Keratinocyte (primary cell): ENCODE data around the gene CASK. TPM values are rescaled to one million over a fixed set of nuclear protein-coding genes. Genes with fewer than 3 reads are reported as not detected.
A peak's percentile ranks its signal among the peaks of the same experiment; 100 is the strongest.

Source experiments
- DNase-seq: peaks from one replicate; pipeline ENCODE4 v3.0.0-alpha.2; 2011; ENCODE audit warnings: low read depth, missing footprints, low spot score
- FAIRE-seq: peaks from 2 replicates; lab custom pipeline; 2011; peaks lifted over from hg19 to GRCh38; lab: Jason Lieb, UNC
- H2AFZ ChIP-seq: 2 replicates; pipeline ENCODE4 v1.6.0; 2012; ENCODE audit warnings: low read length, control low read depth, inconsistent platforms; ENCODE audit not compliant: control insufficient read depth
- H3K27ac ChIP-seq: 2 replicates; pipeline ENCODE4 v1.5.1; 2011; ENCODE audit warnings: low read length; ENCODE audit not compliant: control insufficient read depth, insufficient read depth
- H3K27me3 ChIP-seq: 3 replicates; pipeline ENCODE4 v1.6.0; 2011; ENCODE audit warnings: low read length; ENCODE audit not compliant: control insufficient read depth, insufficient read depth; ENCODE audit errors: extremely low read depth
- H3K36me3 ChIP-seq, 2 experiments: 2 replicates in 1 of 2; 3 replicates in 1 of 2; pipeline ENCODE4 v1.5.1; 2011; ENCODE audit warnings: low read length in 2 of 2, mild to moderate bottlenecking in 1 of 2; ENCODE audit not compliant: control insufficient read depth in 2 of 2, insufficient read depth in 2 of 2; ENCODE audit errors: extremely low read depth in 1 of 2
- H3K4me1 ChIP-seq: 3 replicates; pipeline ENCODE4 v1.5.1; 2011; ENCODE audit warnings: low read length; ENCODE audit not compliant: control insufficient read depth, insufficient read depth; ENCODE audit errors: extremely low read depth
- H3K4me2 ChIP-seq: 3 replicates; pipeline ENCODE4 v1.6.0; 2011; ENCODE audit warnings: low read depth, low read length; ENCODE audit not compliant: control insufficient read depth, insufficient read depth; ENCODE audit errors: extremely low read depth
- H3K4me3 ChIP-seq, 3 experiments: fragments of 200-600 bp in 1 of 3; sonication (generic) in 1 of 3; 2 replicates in 2 of 3; 3 replicates in 1 of 3; pipeline ENCODE4 v1.5.1; 2011 to 2016; ENCODE audit warnings: low read length in 3 of 3, mild to moderate bottlenecking in 3 of 3, control low read depth in 2 of 3, inconsistent platforms in 1 of 3, low read depth in 1 of 3, mixed read lengths in 1 of 3, mixed run types in 1 of 3, moderate library complexity in 1 of 3; ENCODE audit not compliant: control insufficient read depth in 2 of 3, insufficient read depth in 2 of 3; ENCODE audit errors: extremely low read depth in 1 of 3
- H3K79me2 ChIP-seq: 2 replicates; pipeline ENCODE4 v1.6.0; 2012; ENCODE audit warnings: low read length; ENCODE audit not compliant: control insufficient read depth, insufficient read depth
- H3K9ac ChIP-seq: 3 replicates; pipeline ENCODE4 v1.6.0; 2011; ENCODE audit warnings: low read length; ENCODE audit not compliant: control insufficient read depth, insufficient read depth; ENCODE audit errors: extremely low read depth
- H3K9me1 ChIP-seq: 3 replicates; pipeline ENCODE4 v1.6.0; 2011; ENCODE audit warnings: low read length; ENCODE audit not compliant: control insufficient read depth, insufficient read depth; ENCODE audit errors: extremely low read depth
- H3K9me3 ChIP-seq: 2 replicates; pipeline ENCODE4 v1.5.1; 2012; ENCODE audit warnings: low read depth, low read length; ENCODE audit not compliant: control insufficient read depth
- H4K20me1 ChIP-seq: 3 replicates; pipeline ENCODE4 v1.6.0; 2011; ENCODE audit warnings: low read length; ENCODE audit not compliant: control insufficient read depth, insufficient read depth; ENCODE audit errors: extremely low read depth
- EZH2 ChIP-seq: IDR thresholded peaks from one replicate; pipeline ENCODE4 v1.6.1; 2012; ENCODE audit warnings: inconsistent platforms, mild to moderate bottlenecking, low read length, moderate library complexity
- dilution Hi-C: fragments of 300-500 bp; cut with MboI; formaldehyde crosslinking; loops from one replicate; pipeline ENCODE4 v1.7.0; 2020; ENCODE audit warnings: low sequenced_read_pairs; ENCODE audit not compliant: extremely low pct_ligation_motif_present
- polyA plus RNA-seq, 5 experiments: library from polyadenylated mRNA; depleted of rRNA in 3 of 5; stranded (reverse) in 3 of 5; stranded (forward) in 1 of 5; unstranded in 1 of 5; fragments of >200 nt; gene quantifications; 1 replicate in 1 of 5; 2 replicates in 3 of 5; 3 replicates in 1 of 5; pipeline versions ENCODE4 v1.2.1 to v1.2.3, GENCODE V29; 2011 to 2012; ENCODE audit warnings: missing spikeins in 2 of 5, low read depth in 1 of 5, low replicate concordance in 1 of 5
- TF ChIP-seq, protein P1 (sequence below), 3 experiments: IDR thresholded peaks in 1 of 3; conservative IDR thresholded peaks in 1 of 3; optimal IDR thresholded peaks in 1 of 3; 2 replicates in 2 of 3; 3 replicates in 1 of 3; pipeline versions ENCODE3 to v1.5.1; 2011; ENCODE audit warnings: low read length in 3 of 3, mild to moderate bottlenecking in 3 of 3, moderate library complexity in 2 of 3, control low read depth in 1 of 3, inconsistent platforms in 1 of 3; ENCODE audit not compliant: insufficient read depth in 2 of 3; ENCODE audit errors: extremely low read depth in 1 of 3

Gene CASK
- polyA plus RNA-seq, 1 donor (not counting 4 experiments of a cell fraction or from before 2014, with no cell fraction given): 33.7 TPM

- Histone ChIP-seq H3K36me3 (no peaks in the 10 kb centered on the region), H3K27ac (peak overlapping the region; percentile 76), H4K20me1 (no peaks in the 10 kb centered on the region), H3K27me3 (no peaks in the 10 kb centered on the region), H3K4me1 (no peaks in the 10 kb centered on the region), H3K4me3 (peak overlapping the region; percentile 60 to 72 (median 61)), H3K9ac (peak overlapping the region; percentile 72), H3K79me2 (peaks cover 42% of the 10 kb centered on the region), H3K9me1 (no peaks in the 10 kb centered on the region), H3K4me2 (peak overlapping the region; percentile 61), H2AFZ (no peak overlapping the region), H3K9me3 (no peaks in the 10 kb centered on the region)
- dilution Hi-C loops: no loop called here
- DNase-seq (peak; percentile 5), FAIRE-seq (peak; percentile 55)
- no peak for TF ChIP-seq EZH2
- TF ChIP-seq, protein P1, sequence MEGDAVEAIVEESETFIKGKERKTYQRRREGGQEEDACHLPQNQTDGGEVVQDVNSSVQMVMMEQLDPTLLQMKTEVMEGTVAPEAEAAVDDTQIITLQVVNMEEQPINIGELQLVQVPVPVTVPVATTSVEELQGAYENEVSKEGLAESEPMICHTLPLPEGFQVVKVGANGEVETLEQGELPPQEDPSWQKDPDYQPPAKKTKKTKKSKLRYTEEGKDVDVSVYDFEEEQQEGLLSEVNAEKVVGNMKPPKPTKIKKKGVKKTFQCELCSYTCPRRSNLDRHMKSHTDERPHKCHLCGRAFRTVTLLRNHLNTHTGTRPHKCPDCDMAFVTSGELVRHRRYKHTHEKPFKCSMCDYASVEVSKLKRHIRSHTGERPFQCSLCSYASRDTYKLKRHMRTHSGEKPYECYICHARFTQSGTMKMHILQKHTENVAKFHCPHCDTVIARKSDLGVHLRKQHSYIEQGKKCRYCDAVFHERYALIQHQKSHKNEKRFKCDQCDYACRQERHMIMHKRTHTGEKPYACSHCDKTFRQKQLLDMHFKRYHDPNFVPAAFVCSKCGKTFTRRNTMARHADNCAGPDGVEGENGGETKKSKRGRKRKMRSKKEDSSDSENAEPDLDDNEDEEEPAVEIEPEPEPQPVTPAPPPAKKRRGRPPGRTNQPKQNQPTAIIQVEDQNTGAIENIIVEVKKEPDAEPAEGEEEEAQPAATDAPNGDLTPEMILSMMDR (optimal IDR thresholded peaks at IDR 0.05 in 1 of 3, IDR thresholded peaks at IDR 0.05 in 1 of 3, conservative IDR thresholded peaks at IDR 0.05 in 1 of 3; ENCODE audit: extremely low read depth in 1 of 3, insufficient read depth in 2 of 3, low read length in 3 of 3): no peak
These were observed 1.6 kb downstream of the CASK start for GRCh38 chrX:41921492-41922430.

DNA sequence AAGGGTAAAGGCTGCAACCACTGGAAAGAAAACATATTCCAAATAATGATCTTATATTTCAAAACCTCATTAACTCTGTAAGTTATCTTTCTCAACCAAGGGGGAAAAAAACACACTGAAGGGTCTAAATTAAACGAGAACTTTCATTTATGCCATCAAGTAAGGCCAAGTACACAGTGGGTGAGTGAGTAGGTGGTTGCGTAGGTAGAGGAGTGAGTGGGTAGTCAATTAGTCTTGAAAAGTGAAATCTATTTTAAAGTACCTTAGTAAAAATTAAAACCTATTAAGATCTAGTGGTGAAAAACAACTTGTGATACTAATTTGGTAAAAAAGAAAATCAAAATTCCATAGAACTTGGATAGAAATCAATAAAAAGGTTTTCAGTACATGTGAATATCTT lies 3.5 kb downstream of the CASK start:
- Histone ChIP-seq H3K4me2 (no peak overlapping the region), H4K20me1 (no peaks in the 10 kb centered on the region), H2AFZ (no peak overlapping the region)

More for the DNA sequence above, 3.5 kb downstream of the CASK start:
- H3K9me3 ChIP-seq: no peaks in the 10 kb centered on the region
- DNase-seq (no peak), FAIRE-seq (no peak)
- no peak overlapping the region for H3K27ac ChIP-seq
- H3K4me3 ChIP-seq: no peak overlapping the region
- dilution Hi-C loops: no loop called here
- TF ChIP-seq EZH2: no peak
- TF ChIP-seq, protein P1 (optimal IDR thresholded peaks at IDR 0.05 in 1 of 3, IDR thresholded peaks at IDR 0.05 in 1 of 3, conservative IDR thresholded peaks at IDR 0.05 in 1 of 3; ENCODE audit: extremely low read depth in 1 of 3, insufficient read depth in 2 of 3, low read length in 3 of 3): no peak
- H3K9ac ChIP-seq: no peak overlapping the region
- no peaks in the 10 kb centered on the region for H3K4me1 ChIP-seq
- peaks cover 50% of the 10 kb centered on the region for H3K79me2 ChIP-seq
- H3K27me3 ChIP-seq: no peaks in the 10 kb centered on the region
- H3K9me1 ChIP-seq: no peaks in the 10 kb centered on the region
- no peaks in the 10 kb centered on the region for H3K36me3 ChIP-seq
